Glomerular endothelial cell (primary cell): ENCODE data around the gene ZNF524. TPM values are rescaled to one million over a fixed set of nuclear protein-coding genes. Genes with fewer than 3 reads are reported as not detected.

Experiments
- DNase-seq: peaks from one replicate; pipeline ENCODE4 v3.0.0-alpha.2; 2011; ENCODE audit warnings: low read depth, low spot score; ENCODE audit errors: extremely low read depth
- total RNA-seq: library from RNA; depleted of rRNA; stranded (reverse); fragments of >200 nt; gene quantifications from 2 replicates; pipeline ENCODE4 v1.2.3, GENCODE V29; 2015

Gene ZNF524
- total RNA-seq, 1 donor from 2014 or later = 24.6 TPM

GRCh38 chr19:55652311-55653128 lies 52.4 kb downstream of the ZNF524 start:
- no peak for DNase-seq

Other genes starting within 250 kb of the ZNF524 start
- gene COX6B2, start 245.6 kb upstream of the ZNF524 start, total RNA-seq = not detected in 2 replicates
- not detected in 2 replicates for gene GARIN5B, start 237.0 kb upstream of the ZNF524 start, total RNA-seq
- gene IL11, start 229.8 kb upstream of the ZNF524 start, total RNA-seq = 3.1 and 6.8 TPM in 2 replicates
- not detected in 2 replicates for gene TMEM190, start 223.5 kb upstream of the ZNF524 start, total RNA-seq
- 0.58 and 1.3 TPM in 2 replicates for gene TMEM238, start 216.0 kb upstream of the ZNF524 start, total RNA-seq
- 597 and 618 TPM in 2 replicates for gene RPL28, start 214.4 kb upstream of the ZNF524 start, total RNA-seq
- 64.2 and 82.3 TPM in 2 replicates for gene UBE2S, start 192.5 kb upstream of the ZNF524 start, total RNA-seq
- gene SHISA7, start 157.0 kb upstream of the ZNF524 start, total RNA-seq = not detected in 2 replicates
- gene ISOC2, start 138.6 kb upstream of the ZNF524 start, total RNA-seq = 52.1 and 73.1 TPM in 2 replicates
- gene C19orf85, start 135.5 kb upstream of the ZNF524 start, total RNA-seq = not detected in 2 replicates
- gene ZNF628, start 123.7 kb upstream of the ZNF524 start, total RNA-seq = 3.8 and 10.1 TPM in 2 replicates
- gene NAT14, start 115.1 kb upstream of the ZNF524 start, total RNA-seq = 26.4 and 42.5 TPM in 2 replicates
- gene SSC5D, start 111.9 kb upstream of the ZNF524 start, total RNA-seq = 2.4 and 2.9 TPM in 2 replicates
- not detected in 2 replicates for gene SBK2, start 63.2 kb upstream of the ZNF524 start, total RNA-seq
- 1.3 and 1.5 TPM in 2 replicates for gene SBK3, start 54.7 kb upstream of the ZNF524 start, total RNA-seq
- gene ZNF579, start 19.4 kb upstream of the ZNF524 start, total RNA-seq = 9.2 and 9.5 TPM in 2 replicates
- gene FIZ1, start 771 bp upstream of the ZNF524 start, total RNA-seq = 4.4 and 4.7 TPM in 2 replicates
- gene ZNF865, start 5.4 kb downstream of the ZNF524 start, total RNA-seq = 5.7 and 13.1 TPM in 2 replicates
- gene ZNF784, start 24.3 kb downstream of the ZNF524 start, total RNA-seq = 2.0 and 3.9 TPM in 2 replicates
- gene ZNF580, start 40.7 kb downstream of the ZNF524 start, total RNA-seq = 18.3 and 28.9 TPM in 2 replicates
- gene ZNF581, start 43.4 kb downstream of the ZNF524 start, total RNA-seq = 22.8 and 39.4 TPM in 2 replicates
- 24.0 and 28.7 TPM in 2 replicates for gene CCDC106, start 47.9 kb downstream of the ZNF524 start, total RNA-seq
- gene U2AF2, start 54.7 kb downstream of the ZNF524 start, total RNA-seq = 111 and 150 TPM in 2 replicates
- 162 and 201 TPM in 2 replicates for gene EPN1, start 74.9 kb downstream of the ZNF524 start, total RNA-seq
- not detected in 2 replicates for gene NLRP9, start 138.1 kb downstream of the ZNF524 start, total RNA-seq
- gene RFPL4A, start 158.8 kb downstream of the ZNF524 start, total RNA-seq = not detected in 2 replicates
- not detected in 2 replicates for gene RFPL4AL1, start 168.8 kb downstream of the ZNF524 start, total RNA-seq
- gene NLRP11, start 231.7 kb downstream of the ZNF524 start, total RNA-seq = not detected in 2 replicates
- gene NLRP4, start 236.3 kb downstream of the ZNF524 start, total RNA-seq = not detected in 2 replicates